H54 (cell line): Measurements from ENCODE around the gene HES4.

Experiments
- DNase-seq: peaks from one replicate; pipeline ENCODE4 v3.0.0; 2011; ENCODE audit warnings: low spot score, mixed read lengths; ENCODE audit not compliant: insufficient read length
- FAIRE-seq: peaks from 3 replicates; lab custom pipeline; 2011; peaks lifted over from hg19 to GRCh38; lab: Jason Lieb, UNC
- POLR2A ChIP-seq: IDR thresholded peaks from 2 replicates; pipeline ENCODE4 v1.6.1; 2011; ENCODE audit warnings: low read depth, mild to moderate bottlenecking, low read length

The HES4 gene

GRCh38 chr1:975896-976683 is 23.8 kb downstream of the HES4 start:
- peak; percentile 72 for DNase-seq
- no peak for TF ChIP-seq POLR2A
- no peak for FAIRE-seq

GRCh38 chr1:975365-975764 is 24.5 kb downstream of the HES4 start:
- FAIRE-seq, result no peak
- no peak for DNase-seq
- no peak for TF ChIP-seq POLR2A

- DNase-seq (no peak), FAIRE-seq (no peak)
- TF ChIP-seq POLR2A, result no peak
Measured at GRCh38 chr1:974687-975328, 25.1 kb downstream of the HES4 start.

- FAIRE-seq (no peak), DNase-seq (no peak)
- TF ChIP-seq POLR2A, result no peak
Measured at GRCh38 chr1:974293-974640, 25.6 kb downstream of the HES4 start.

- TF ChIP-seq POLR2A, result no peak
- no peak for DNase-seq
- no peak for FAIRE-seq
Measured at GRCh38 chr1:973459-974292, 26.2 kb downstream of the HES4 start.

- FAIRE-seq (no peak), DNase-seq (no peak)
- no peak for TF ChIP-seq POLR2A
Measured at GRCh38 chr1:972726-973458, 27.0 kb downstream of the HES4 start.

GRCh38 chr1:971751-972506 is 28.0 kb downstream of the HES4 start:
- DNase-seq, result no peak
- no peak for TF ChIP-seq POLR2A
- FAIRE-seq, result no peak

- no peak for TF ChIP-seq POLR2A
- FAIRE-seq (no peak), DNase-seq (no peak)
Measured at GRCh38 chr1:970973-971730, 28.7 kb downstream of the HES4 start.

GRCh38 chr1:970242-970972 is 29.5 kb downstream of the HES4 start:
- DNase-seq (no peak), FAIRE-seq (no peak)
- no peak for TF ChIP-seq POLR2A

GRCh38 chr1:969260-969855 is 30.5 kb downstream of the HES4 start:
- TF ChIP-seq POLR2A, result no peak
- no peak for FAIRE-seq
- no peak for DNase-seq
